CD4-positive, alpha-beta T cell (primary cell): ENCODE results near the gene GNAZ. TPM values are rescaled to one million over a fixed set of nuclear protein-coding genes. Genes with fewer than 3 reads are reported as not detected.

Experiments
- ATAC-seq: fragments of 200-7000 bp; cut with Tn5 transposase; one replicate; pipeline ENCODE4 v1.10.0; 2022; ENCODE audit warnings: mild to moderate bottlenecking; ENCODE audit not compliant: poor library complexity
- CTCF ChIA-PET: fragments of 350-600 bp; sonication (Branson Sonifier 250); formaldehyde crosslinking; loops from one replicate; lab custom pipeline; 2021; ENCODE audit warnings: antibody characterized with exemption, inconsistent platforms; lab: Charles Lee
- POLR2A ChIA-PET: fragments of 350-600 bp; sonication (Branson Sonifier 250); formaldehyde crosslinking; loops from one replicate; lab custom pipeline; 2021; ENCODE audit warnings: antibody characterized with exemption, inconsistent platforms; lab: Charles Lee
- DNase-seq, 14 experiments: peaks; one replicate each; pipeline ENCODE4 v3.0.0-alpha.2; 2013 to 2020; ENCODE audit warnings: mixed read lengths in 2 of 14
- H3K27ac ChIP-seq, 2 donors: one replicate each; pipeline versions ENCODE4 v1.5.1 to v1.7.0; 2013; ENCODE audit warnings: low read length in 2 of 2, low read depth in 1 of 2, mild to moderate bottlenecking in 1 of 2
- H3K27me3 ChIP-seq, 2 experiments: 1 replicate in 1 of 2; 2 replicates in 1 of 2; pipeline versions ENCODE4 v1.6.1 to v1.7.0; 2013; ENCODE audit warnings: low read length in 2 of 2, control low read depth in 1 of 2, mild to moderate bottlenecking in 1 of 2, moderate library complexity in 1 of 2; ENCODE audit not compliant: insufficient read depth in 2 of 2, control insufficient read depth in 1 of 2
- H3K36me3 ChIP-seq: one replicate; pipeline ENCODE4 v1.6.1; 2013; ENCODE audit warnings: low read length, control low read depth; ENCODE audit not compliant: insufficient read depth
- H3K4me1 ChIP-seq: one replicate; pipeline ENCODE4 v1.6.1; 2013; ENCODE audit warnings: low read length, control low read depth; ENCODE audit not compliant: insufficient read depth
- H3K4me3 ChIP-seq: one replicate; pipeline ENCODE4 v1.5.1; 2013; ENCODE audit warnings: mild to moderate bottlenecking, low read length, moderate library complexity
- H3K9me3 ChIP-seq, 2 experiments: 1 replicate in 1 of 2; 2 replicates in 1 of 2; pipeline versions ENCODE4 v1.6.1 to v1.7.0; 2013; ENCODE audit warnings: low read length in 2 of 2, mild to moderate bottlenecking in 2 of 2, control low read depth in 1 of 2, moderate library complexity in 1 of 2; ENCODE audit not compliant: control insufficient read depth in 1 of 2, insufficient read depth in 1 of 2
- H3K27ac Mint-ChIP-seq: one replicate; pipeline ENCODE4 v1.8.0; 2020; ENCODE audit warnings: mixed read lengths
- H3K27me3 Mint-ChIP-seq: one replicate; pipeline ENCODE4 v1.8.0; 2021; ENCODE audit warnings: mixed read lengths
- H3K36me3 Mint-ChIP-seq: one replicate; pipeline ENCODE4 v1.8.0; 2021; ENCODE audit warnings: low read depth, mixed read lengths
- H3K4me1 Mint-ChIP-seq: one replicate; pipeline ENCODE4 v1.8.0; 2021; ENCODE audit warnings: low read depth, mixed read lengths
- H3K4me3 Mint-ChIP-seq: one replicate; pipeline ENCODE4 v1.8.0; 2020; ENCODE audit warnings: mild to moderate bottlenecking, mixed read lengths
- H3K9me3 Mint-ChIP-seq: one replicate; pipeline ENCODE4 v1.8.0; 2020; ENCODE audit warnings: mixed read lengths
- intact Hi-C, 2 experiments: fragments of 100-400 bp; cut with DNase I in 1 of 2; cut with micrococcal nuclease in 1 of 2; formaldehyde crosslinking; loops; one replicate each; pipeline versions ENCODE4 v1.15.1 to v1.9.0; 2023 to 2025; cut with DNase I, micrococcal nuclease
- total RNA-seq, 174 experiments: library from RNA in 2 of 174; stranded (reverse) in 2 of 174; gene quantifications; one replicate each; pipeline ENCODE4 v1.2.3 and lab custom pipeline; 2021 to 2026
- TF ChIP-seq, protein P1 (sequence below): fragments of 200-600 bp; IDR thresholded peaks from one replicate; pipeline ENCODE4 v1.8.0; 2022; ENCODE audit warnings: antibody characterized with exemption, mild to moderate bottlenecking

The GNAZ gene
- total RNA-seq, 2 experiments from 2014 or later, result 0.20 to 0.38 TPM

DNA sequence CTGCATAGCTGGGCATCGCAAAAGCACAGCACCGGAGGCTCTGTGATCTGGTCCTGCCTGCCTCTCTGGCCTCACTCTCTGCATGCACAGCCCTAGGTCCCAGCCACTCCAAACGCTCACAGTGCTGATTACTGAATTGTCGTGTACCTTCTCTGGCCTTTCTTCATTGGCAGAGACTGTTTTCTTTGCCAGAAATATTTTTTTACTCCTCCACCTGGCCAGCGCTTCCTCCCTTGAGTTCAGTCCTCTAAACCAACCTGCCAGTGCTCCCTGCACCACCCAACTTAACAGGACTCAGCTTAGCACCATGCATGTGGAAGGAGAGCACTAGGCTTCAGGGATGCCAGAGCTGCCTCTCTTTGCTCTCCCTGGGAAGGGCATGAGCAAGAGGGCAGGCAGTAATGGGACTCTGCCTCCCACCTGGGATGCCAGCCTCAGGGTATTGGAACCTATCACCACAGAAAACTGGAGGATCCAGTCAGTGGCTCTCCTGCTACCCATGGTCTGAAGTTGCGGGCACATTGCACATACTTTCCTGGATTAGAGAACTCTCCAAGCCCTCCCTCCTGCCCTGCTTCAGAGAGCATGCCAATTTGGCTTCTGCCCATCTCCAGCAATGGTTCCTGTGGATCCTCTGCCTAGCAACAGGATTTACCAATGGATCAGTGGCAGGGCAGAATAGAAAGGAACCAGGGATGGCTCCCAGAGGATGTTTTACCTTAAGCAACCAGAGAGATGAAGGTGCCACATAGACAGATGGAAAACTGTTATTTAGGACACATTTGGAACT, 37.0 kb upstream of the GNAZ start:
- H3K9me3 ChIP-seq, result no peaks in the 10 kb centered on the region
- CTCF ChIA-PET, result no interaction called here

GRCh38 chr22:23034621-23035556, 35.4 kb upstream of the GNAZ start:
- TF ChIP-seq, protein P1, sequence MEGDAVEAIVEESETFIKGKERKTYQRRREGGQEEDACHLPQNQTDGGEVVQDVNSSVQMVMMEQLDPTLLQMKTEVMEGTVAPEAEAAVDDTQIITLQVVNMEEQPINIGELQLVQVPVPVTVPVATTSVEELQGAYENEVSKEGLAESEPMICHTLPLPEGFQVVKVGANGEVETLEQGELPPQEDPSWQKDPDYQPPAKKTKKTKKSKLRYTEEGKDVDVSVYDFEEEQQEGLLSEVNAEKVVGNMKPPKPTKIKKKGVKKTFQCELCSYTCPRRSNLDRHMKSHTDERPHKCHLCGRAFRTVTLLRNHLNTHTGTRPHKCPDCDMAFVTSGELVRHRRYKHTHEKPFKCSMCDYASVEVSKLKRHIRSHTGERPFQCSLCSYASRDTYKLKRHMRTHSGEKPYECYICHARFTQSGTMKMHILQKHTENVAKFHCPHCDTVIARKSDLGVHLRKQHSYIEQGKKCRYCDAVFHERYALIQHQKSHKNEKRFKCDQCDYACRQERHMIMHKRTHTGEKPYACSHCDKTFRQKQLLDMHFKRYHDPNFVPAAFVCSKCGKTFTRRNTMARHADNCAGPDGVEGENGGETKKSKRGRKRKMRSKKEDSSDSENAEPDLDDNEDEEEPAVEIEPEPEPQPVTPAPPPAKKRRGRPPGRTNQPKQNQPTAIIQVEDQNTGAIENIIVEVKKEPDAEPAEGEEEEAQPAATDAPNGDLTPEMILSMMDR, result no peak
- ChIA-PET POLR2A (interaction anchor here (0.5 kb wide), 1 partner anchor 915 kb away, joined by 4 read pairs; no protein-coding TSS in a partner anchor), CTCF (no interaction called here)
- no peaks in the 10 kb centered on the region for H3K9me3 Mint-ChIP-seq
- peaks cover 8% of the 10 kb centered on the region for H3K4me1 ChIP-seq
- ATAC-seq (no peak), DNase-seq (no peak)
- H3K27me3 Mint-ChIP-seq, result peaks cover 11% of the 10 kb centered on the region
- peaks cover 0 to 3% of the 10 kb centered on the region in 2 experiments for H3K27me3 ChIP-seq
- no peak overlapping the region for H3K4me3 Mint-ChIP-seq
- no peaks in the 10 kb centered on the region for H3K9me3 ChIP-seq
- H3K36me3 ChIP-seq, result no peaks in the 10 kb centered on the region
- no peak overlapping the region for H3K27ac Mint-ChIP-seq
- peaks cover 13% of the 10 kb centered on the region for H3K4me1 Mint-ChIP-seq
- H3K27ac ChIP-seq, result no peak overlapping the region
- no peaks in the 10 kb centered on the region for H3K36me3 Mint-ChIP-seq
- no peak overlapping the region for H3K4me3 ChIP-seq
- intact Hi-C loops, result no loop called here

More for the DNA sequence above, 37.0 kb upstream of the GNAZ start:
- no peak for DNase-seq
- Mint-ChIP-seq H3K4me1 (peaks cover 13% of the 10 kb centered on the region), H3K9me3 (no peaks in the 10 kb centered on the region), H3K27ac (no peak overlapping the region), H3K4me3 (no peak overlapping the region), H3K27me3 (peaks cover 6% of the 10 kb centered on the region), H3K36me3 (no peaks in the 10 kb centered on the region)
- Histone ChIP-seq H3K27me3 (peaks cover 0 to 3% of the 10 kb centered on the region in 2 experiments), H3K4me3 (no peak overlapping the region), H3K27ac (no peak overlapping the region), H3K4me1 (peaks cover 8% of the 10 kb centered on the region), H3K36me3 (no peaks in the 10 kb centered on the region)
- TF ChIP-seq, protein P1, result no peak
- POLR2A ChIA-PET, result no interaction called here
- no peak for ATAC-seq
- intact Hi-C loops, result no loop called here

- peak in 1 of 14 experiments; percentile 11 for DNase-seq
- no peak overlapping the region for H3K4me3 Mint-ChIP-seq
- H3K4me3 ChIP-seq, result no peak overlapping the region
- no peak overlapping the region for H3K27ac ChIP-seq
- peaks cover 0 to 5% of the 10 kb centered on the region in 2 experiments for H3K27me3 ChIP-seq
- H3K36me3 Mint-ChIP-seq, result no peaks in the 10 kb centered on the region
- H3K4me1 Mint-ChIP-seq, result peaks cover 13% of the 10 kb centered on the region
- H3K9me3 ChIP-seq, result no peaks in the 10 kb centered on the region
- ChIA-PET CTCF (no interaction called here), POLR2A (interaction anchor here (0.5 kb wide), 1 partner anchor 916 kb away, joined by 4 read pairs; no protein-coding TSS in a partner anchor)
- intact Hi-C loops, result no loop called here
- H3K36me3 ChIP-seq, result no peaks in the 10 kb centered on the region
- ATAC-seq, result no peak
- peaks cover 8% of the 10 kb centered on the region for H3K4me1 ChIP-seq
- no peaks in the 10 kb centered on the region for H3K9me3 Mint-ChIP-seq
- TF ChIP-seq, protein P1, result no peak
- peaks cover 12% of the 10 kb centered on the region for H3K27me3 Mint-ChIP-seq
- H3K27ac Mint-ChIP-seq, result no peak overlapping the region
These were observed 34.6 kb upstream of the GNAZ start for GRCh38 chr22:23035557-23036277.
